HG02852 (cell line): ENCODE measurements around the gene POU2F1.
A peak's percentile ranks its signal among the peaks of the same experiment; 100 is the strongest.
"Not testable (repeated sequence)": the region's sequence is repeated elsewhere in the genome, so short reads cannot be mapped to it uniquely, and the experiment has no call there.

Experiments used
- ATAC-seq: cut with Tn5 transposase; IDR thresholded peaks from one replicate; pipeline ENCODE4 v1.9.1; 2021; ENCODE audit warnings: mild to moderate bottlenecking, moderate library complexity; ENCODE audit not compliant: unreplicated experiment

POU2F1 gene

GRCh38 chr1:167229719-167230385 lies 9.2 kb downstream of the POU2F1 start:
- no peak for ATAC-seq

GRCh38 chr1:167230437-167230836 lies 9.8 kb downstream of the POU2F1 start:
- no peak for ATAC-seq

GRCh38 chr1:167231873-167232450 lies 11.3 kb downstream of the POU2F1 start:
- ATAC-seq, result no peak

- ATAC-seq, result no peak
These were observed 12.1 kb downstream of the POU2F1 start for GRCh38 chr1:167232801-167233200.

GRCh38 chr1:167233373-167233772 lies 12.7 kb downstream of the POU2F1 start:
- no peak for ATAC-seq

- ATAC-seq, result no peak
These were observed 16.3 kb downstream of the POU2F1 start for GRCh38 chr1:167237000-167237399.

GRCh38 chr1:167238713-167239112 lies 18.0 kb downstream of the POU2F1 start:
- ATAC-seq, result no peak

- no peak for ATAC-seq
These were observed 18.6 kb downstream of the POU2F1 start for GRCh38 chr1:167239257-167239656.

- no peak for ATAC-seq
These were observed 23.6 kb downstream of the POU2F1 start for GRCh38 chr1:167244244-167244643.

- ATAC-seq, result not testable (repeated sequence)
These were observed 24.5 kb downstream of the POU2F1 start for GRCh38 chr1:167245168-167245567.

- ATAC-seq, result no peak
These were observed 26.3 kb downstream of the POU2F1 start for GRCh38 chr1:167246971-167247370.

GRCh38 chr1:167247754-167248153 lies 27.1 kb downstream of the POU2F1 start:
- no peak for ATAC-seq

GRCh38 chr1:167248707-167249642 lies 28.3 kb downstream of the POU2F1 start:
- no peak for ATAC-seq

- peak; percentile 67 for ATAC-seq
These were observed 29.0 kb downstream of the POU2F1 start for GRCh38 chr1:167249702-167250101.

- ATAC-seq, result no peak
These were observed 29.8 kb downstream of the POU2F1 start for GRCh38 chr1:167250482-167250881.

- no peak for ATAC-seq
These were observed 30.8 kb downstream of the POU2F1 start for GRCh38 chr1:167251472-167251871.

- no peak for ATAC-seq
These were observed 32.3 kb downstream of the POU2F1 start for GRCh38 chr1:167252986-167253385.

- no peak for ATAC-seq
These were observed 38.2 kb downstream of the POU2F1 start for GRCh38 chr1:167258858-167259257.

- no peak for ATAC-seq
These were observed 42.1 kb downstream of the POU2F1 start for GRCh38 chr1:167262836-167263235.

GRCh38 chr1:167263344-167263743 lies 42.7 kb downstream of the POU2F1 start:
- no peak for ATAC-seq

GRCh38 chr1:167263819-167264464 lies 43.3 kb downstream of the POU2F1 start:
- ATAC-seq, result no peak
